Uterus (tissue), 4 donors: ENCODE data around the gene SLC22A2. TPM values are rescaled to one million over a fixed set of nuclear protein-coding genes. Genes with fewer than 3 reads are reported as not detected.

ENCODE experiments used
- DNase-seq, 2 donors: peaks; one replicate each; pipeline ENCODE4 v3.0.0-alpha.2; 2019 to 2020
- H3K27ac ChIP-seq, 2 donors: fragments of 200-600 bp; sonication (generic); 1 replicate in 1 of 2; 2 replicates in 1 of 2; pipeline ENCODE4 v1.5.1; 2016 to 2018
- H3K27me3 ChIP-seq, 2 donors: fragments of 200-600 bp; sonication (generic); one replicate each; pipeline ENCODE4 v1.5.1; 2018 to 2019; ENCODE audit warnings: control low read depth in 1 of 2
- H3K36me3 ChIP-seq, 2 donors: fragments of 200-600 bp; sonication (generic); one replicate each; pipeline ENCODE4 v1.5.1; 2019; ENCODE audit warnings: control low read depth in 1 of 2
- H3K4me1 ChIP-seq, 2 donors: fragments of 200-600 bp; sonication (generic); one replicate each; pipeline ENCODE4 v1.5.1; 2018 to 2019; ENCODE audit warnings: control low read depth in 1 of 2
- H3K4me3 ChIP-seq, 2 donors: fragments of 200-600 bp; sonication (generic); 1 replicate in 1 of 2; 2 replicates in 1 of 2; pipeline ENCODE4 v1.5.1; 2018 to 2019; ENCODE audit warnings: mild to moderate bottlenecking in 1 of 2
- H3K9me3 ChIP-seq, 2 donors: fragments of 200-600 bp; sonication (generic); one replicate each; pipeline ENCODE4 v1.5.1; 2019; ENCODE audit warnings: control low read depth in 1 of 2
- CTCF ChIP-seq, 4 experiments: fragments of 200-600 bp in 2 of 4; fragments of 450-650 bp in 2 of 4; sonication (generic) in 2 of 4; IDR thresholded peaks; one replicate each; pipeline ENCODE4 v1.5.1; 2016 to 2019; ENCODE audit warnings: antibody characterized with exemption in 4 of 4, mild to moderate bottlenecking in 2 of 4, moderate library complexity in 1 of 4
- POLR2A ChIP-seq, 2 donors: fragments of 450-650 bp; IDR thresholded peaks; one replicate each; pipeline ENCODE4 v1.6.1; 2016; ENCODE audit warnings: antibody characterized with exemption in 2 of 2, mild to moderate bottlenecking in 1 of 2, moderate library complexity in 1 of 2
- intact Hi-C: fragments of 100-400 bp; cut with DNase I; formaldehyde crosslinking; loops from one replicate; pipeline ENCODE4 v1.15.1; 2023; ENCODE audit warnings: low total_unique reads
- total RNA-seq, 4 donors: library from RNA; depleted of rRNA in 3 of 4; stranded (reverse); fragments of >200 nt in 3 of 4; gene quantifications; one replicate each; pipeline versions ENCODE4 v1.1.0 to v1.2.4, GENCODE V29; 2014 to 2023
- donor health status: DM: yes; HTN: yes; CAD: no.

The SLC22A2 gene
- total RNA-seq, 4 donors from 2014 or later: 0.21 TPM; not detected in 3

- DNase-seq: no peak
- H3K9me3 ChIP-seq: no peaks in the 10 kb centered on the region
- H3K4me3 ChIP-seq: no peak overlapping the region
- TF ChIP-seq CTCF (IDR thresholded peaks at IDR 0.05) (no peak), POLR2A (IDR thresholded peaks at IDR 0.05) (no peak)
- intact Hi-C loops: no loop called here
- no peak overlapping the region for H3K27ac ChIP-seq
- H3K4me1 ChIP-seq: no peaks in the 10 kb centered on the region
- H3K27me3 ChIP-seq: no peaks in the 10 kb centered on the region
- no peaks in the 10 kb centered on the region for H3K36me3 ChIP-seq
Observed at GRCh38 chr6:160203076-160203475, 55.5 kb downstream of the SLC22A2 start.

GRCh38 chr6:160202411-160202810 is 56.2 kb downstream of the SLC22A2 start:
- H3K27me3 ChIP-seq: no peaks in the 10 kb centered on the region
- H3K27ac ChIP-seq: no peak overlapping the region
- H3K4me3 ChIP-seq: no peak overlapping the region
- intact Hi-C loops: no loop called here
- TF ChIP-seq CTCF (IDR thresholded peaks at IDR 0.05) (no peak), POLR2A (IDR thresholded peaks at IDR 0.05) (no peak)
- no peaks in the 10 kb centered on the region for H3K4me1 ChIP-seq
- no peaks in the 10 kb centered on the region for H3K9me3 ChIP-seq
- DNase-seq: no peak
- H3K36me3 ChIP-seq: no peaks in the 10 kb centered on the region

GRCh38 chr6:160201061-160201460 is 57.6 kb downstream of the SLC22A2 start:
- no peak for TF ChIP-seq POLR2A (IDR thresholded peaks at IDR 0.05)
- TF ChIP-seq CTCF (IDR thresholded peaks at IDR 0.05): no peak
- H3K27me3 ChIP-seq: no peaks in the 10 kb centered on the region
- no peaks in the 10 kb centered on the region for H3K4me1 ChIP-seq
- H3K4me3 ChIP-seq: no peak overlapping the region
- H3K9me3 ChIP-seq: no peaks in the 10 kb centered on the region
- no peaks in the 10 kb centered on the region for H3K36me3 ChIP-seq
- intact Hi-C loops: no loop called here
- no peak overlapping the region for H3K27ac ChIP-seq
- DNase-seq: no peak

- no peaks in the 10 kb centered on the region for H3K4me1 ChIP-seq
- no peaks in the 10 kb centered on the region for H3K36me3 ChIP-seq
- intact Hi-C loops: no loop called here
Observed at GRCh38 chr6:160198606-160199211, 59.9 kb downstream of the SLC22A2 start.

GRCh38 chr6:160197662-160198061 is 61.0 kb downstream of the SLC22A2 start:
- no peak for DNase-seq
- H3K27me3 ChIP-seq: no peaks in the 10 kb centered on the region
- intact Hi-C loops: no loop called here
- H3K36me3 ChIP-seq: no peaks in the 10 kb centered on the region
- no peak overlapping the region for H3K27ac ChIP-seq
- no peak for TF ChIP-seq CTCF (IDR thresholded peaks at IDR 0.05)
- no peak for TF ChIP-seq POLR2A (IDR thresholded peaks at IDR 0.05)
- H3K4me3 ChIP-seq: no peak overlapping the region
- no peaks in the 10 kb centered on the region for H3K4me1 ChIP-seq
- H3K9me3 ChIP-seq: peaks cover 0 to 11% of the 10 kb centered on the region in 2 donors

More at GRCh38 chr6:160198606-160199211, 59.9 kb downstream of the SLC22A2 start:
- Histone ChIP-seq H3K27ac (no peak overlapping the region), H3K9me3 (peaks cover 0 to under 1% of the 10 kb centered on the region in 2 donors), H3K4me3 (no peak overlapping the region), H3K27me3 (no peaks in the 10 kb centered on the region)
- DNase-seq: no peak
- no peak for TF ChIP-seq POLR2A (IDR thresholded peaks at IDR 0.05)
- TF ChIP-seq CTCF (IDR thresholded peaks at IDR 0.05): no peak
